Fibroblast of lung (primary cell): ENCODE measurements around the gene NR3C1. TPM values are rescaled to one million over a fixed set of nuclear protein-coding genes. Genes with fewer than 3 reads are reported as not detected.

Experiments used
- DNase-seq, 2 donors: peaks; one replicate each; pipeline versions ENCODE4 v3.0.0 to v3.0.0-alpha.2; 2010; ENCODE audit warnings: low read depth in 2 of 2
- H2AFZ ChIP-seq: 2 replicates; pipeline ENCODE4 v1.5.1; 2012; ENCODE audit warnings: low read length, control low read depth, inconsistent platforms
- H3K27ac ChIP-seq: 2 replicates; pipeline ENCODE4 v1.5.1; 2011; ENCODE audit warnings: low read length, control low read depth; ENCODE audit not compliant: insufficient read depth
- H3K27me3 ChIP-seq: 2 replicates; pipeline ENCODE4 v1.5.1; 2011; ENCODE audit warnings: mild to moderate bottlenecking, low read length; ENCODE audit not compliant: control insufficient read depth, insufficient read depth
- H3K36me3 ChIP-seq: 2 replicates; pipeline ENCODE4 v1.5.1; 2011; ENCODE audit warnings: low read length; ENCODE audit not compliant: control insufficient read depth, insufficient read depth
- H3K4me1 ChIP-seq: 2 replicates; pipeline ENCODE4 v1.5.1; 2011; ENCODE audit warnings: low read length; ENCODE audit not compliant: control insufficient read depth, insufficient read depth; ENCODE audit errors: extremely low read depth
- H3K4me2 ChIP-seq: 2 replicates; pipeline ENCODE4 v1.5.1; 2011; ENCODE audit warnings: low read length, control low read depth; ENCODE audit not compliant: insufficient read depth; ENCODE audit errors: extremely low read depth
- H3K4me3 ChIP-seq, 4 experiments: fragments of 200-600 bp in 1 of 4; sonication (generic) in 1 of 4; replicated peaks in 1 of 4; 2 replicates each; pipeline ENCODE4 v1.5.1; 2011 to 2016; ENCODE audit warnings: low read length in 4 of 4, low read depth in 3 of 4, mild to moderate bottlenecking in 3 of 4, control low read depth in 2 of 4, inconsistent platforms in 1 of 4, mixed read lengths in 1 of 4; ENCODE audit not compliant: insufficient read depth in 1 of 4; ENCODE audit errors: control extremely low read depth in 1 of 4
- H3K79me2 ChIP-seq: 2 replicates; pipeline ENCODE4 v1.5.1; 2012; ENCODE audit warnings: mild to moderate bottlenecking, low read length, inconsistent platforms; ENCODE audit not compliant: control insufficient read depth, insufficient read depth
- H3K9ac ChIP-seq: 2 replicates; pipeline ENCODE4 v1.5.1; 2011; ENCODE audit warnings: mild to moderate bottlenecking, low read length, control low read depth; ENCODE audit not compliant: insufficient read depth
- H3K9me3 ChIP-seq: 2 replicates; pipeline ENCODE4 v1.5.1; 2012; ENCODE audit warnings: low read depth, low read length; ENCODE audit not compliant: control insufficient read depth, insufficient read depth
- H4K20me1 ChIP-seq: 2 replicates; pipeline ENCODE4 v1.5.1; 2011; ENCODE audit warnings: low read length; ENCODE audit not compliant: control insufficient read depth, insufficient read depth; ENCODE audit errors: extremely low read depth
- EZH2 ChIP-seq: IDR thresholded peaks from 2 replicates; pipeline ENCODE4 v1.5.1; 2012; ENCODE audit warnings: low read length, control low read depth, mild to moderate bottlenecking; ENCODE audit errors: missing control alignments
- polyA plus RNA-seq, 2 donors: library from polyadenylated mRNA; depleted of rRNA in 1 of 2; stranded (reverse) in 1 of 2; unstranded in 1 of 2; fragments of >200 nt; gene quantifications; 2 replicates each; pipeline ENCODE4 v1.2.1, GENCODE V29; 2011 to 2012; ENCODE audit warnings: missing spikeins in 1 of 2
- total RNA-seq: library from RNA; depleted of rRNA; stranded (reverse); fragments of >200 nt; gene quantifications from 2 replicates; pipeline ENCODE4 v1.2.1, GENCODE V29; 2014
- TF ChIP-seq, protein P1 (sequence below), 2 donors: IDR thresholded peaks in 1 of 2; conservative IDR thresholded peaks in 1 of 2; 1 replicate in 1 of 2; 2 replicates in 1 of 2; pipeline ENCODE4 v1.5.1; 2011 to 2012; ENCODE audit warnings: low read length in 2 of 2, control low read depth in 1 of 2, inconsistent platforms in 1 of 2, low read depth in 1 of 2, mild to moderate bottlenecking in 1 of 2

The NR3C1 gene
- total and polyA plus RNA-seq, 2 donors (not counting 1 experiment from before 2014, with no cell fraction given), result 85.3 to 126 TPM

DNA sequence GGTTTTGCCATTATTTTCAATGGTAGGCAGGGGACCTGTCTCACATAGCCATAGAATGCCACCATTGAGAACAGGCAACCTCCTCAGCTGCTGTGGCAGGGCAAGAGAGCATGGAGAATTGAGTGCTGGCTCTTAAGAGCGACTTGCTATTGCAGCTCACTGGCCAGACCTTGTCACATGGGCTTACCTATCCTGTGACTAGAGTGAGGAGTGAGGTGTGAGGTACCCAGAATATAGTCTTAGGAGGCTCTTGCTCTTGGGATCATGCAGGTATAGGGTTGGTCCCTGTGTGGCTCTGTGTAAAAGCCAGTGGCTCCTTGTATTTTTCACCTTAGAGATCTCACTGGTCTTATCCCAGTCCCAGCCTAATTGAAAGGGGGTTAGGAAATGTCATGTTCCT lies 39.8 kb upstream of the NR3C1 start:
- no peak overlapping the region for H3K9ac ChIP-seq
- H3K4me2 ChIP-seq, result no peak overlapping the region

DNA sequence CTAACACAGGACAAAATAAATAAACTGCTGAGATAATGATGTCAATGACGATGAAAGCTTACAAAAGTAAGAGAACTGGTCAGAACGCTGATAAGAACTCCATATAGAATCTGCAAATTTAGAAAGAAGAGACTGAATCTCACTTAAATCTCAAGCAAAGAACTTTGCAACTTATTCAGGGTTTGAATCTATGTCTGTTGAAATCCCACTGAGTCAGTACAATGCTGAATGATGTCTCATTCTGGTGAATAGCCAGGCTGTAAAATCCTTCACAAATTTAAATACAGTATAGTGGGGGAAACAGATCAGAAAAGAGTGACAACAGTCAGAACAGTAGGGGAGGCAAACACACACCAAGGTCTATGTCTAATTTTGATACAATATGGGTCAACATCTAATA lies 38.9 kb upstream of the NR3C1 start:
- Histone ChIP-seq H3K4me1 (no peaks in the 10 kb centered on the region), H3K79me2 (no peaks in the 10 kb centered on the region), H3K9ac (no peak overlapping the region), H4K20me1 (no peaks in the 10 kb centered on the region), H3K27me3 (no peaks in the 10 kb centered on the region), H2AFZ (no peak overlapping the region), H3K27ac (no peak overlapping the region), H3K4me2 (no peak overlapping the region), H3K9me3 (no peaks in the 10 kb centered on the region), H3K4me3 (no peak overlapping the region), H3K36me3 (no peaks in the 10 kb centered on the region)
- TF ChIP-seq, protein P1, sequence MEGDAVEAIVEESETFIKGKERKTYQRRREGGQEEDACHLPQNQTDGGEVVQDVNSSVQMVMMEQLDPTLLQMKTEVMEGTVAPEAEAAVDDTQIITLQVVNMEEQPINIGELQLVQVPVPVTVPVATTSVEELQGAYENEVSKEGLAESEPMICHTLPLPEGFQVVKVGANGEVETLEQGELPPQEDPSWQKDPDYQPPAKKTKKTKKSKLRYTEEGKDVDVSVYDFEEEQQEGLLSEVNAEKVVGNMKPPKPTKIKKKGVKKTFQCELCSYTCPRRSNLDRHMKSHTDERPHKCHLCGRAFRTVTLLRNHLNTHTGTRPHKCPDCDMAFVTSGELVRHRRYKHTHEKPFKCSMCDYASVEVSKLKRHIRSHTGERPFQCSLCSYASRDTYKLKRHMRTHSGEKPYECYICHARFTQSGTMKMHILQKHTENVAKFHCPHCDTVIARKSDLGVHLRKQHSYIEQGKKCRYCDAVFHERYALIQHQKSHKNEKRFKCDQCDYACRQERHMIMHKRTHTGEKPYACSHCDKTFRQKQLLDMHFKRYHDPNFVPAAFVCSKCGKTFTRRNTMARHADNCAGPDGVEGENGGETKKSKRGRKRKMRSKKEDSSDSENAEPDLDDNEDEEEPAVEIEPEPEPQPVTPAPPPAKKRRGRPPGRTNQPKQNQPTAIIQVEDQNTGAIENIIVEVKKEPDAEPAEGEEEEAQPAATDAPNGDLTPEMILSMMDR (conservative IDR thresholded peaks at IDR 0.05 in 1 of 2, IDR thresholded peaks at IDR 0.05 in 1 of 2; ENCODE audit: low read depth in 1 of 2, low read length in 2 of 2), result no peak
- TF ChIP-seq EZH2, result no peak
- DNase-seq, result peak; percentile 14 to 26

More for the DNA sequence above, 39.8 kb upstream of the NR3C1 start:
- Histone ChIP-seq H2AFZ (no peak overlapping the region), H3K36me3 (no peaks in the 10 kb centered on the region), H3K4me3 (no peak overlapping the region), H4K20me1 (no peaks in the 10 kb centered on the region), H3K4me1 (no peaks in the 10 kb centered on the region), H3K27ac (no peak overlapping the region), H3K79me2 (no peaks in the 10 kb centered on the region), H3K9me3 (no peaks in the 10 kb centered on the region), H3K27me3 (no peaks in the 10 kb centered on the region)
- DNase-seq, result no peak
- no peak for TF ChIP-seq EZH2
- TF ChIP-seq, protein P1 (conservative IDR thresholded peaks at IDR 0.05 in 1 of 2, IDR thresholded peaks at IDR 0.05 in 1 of 2; ENCODE audit: low read depth in 1 of 2, low read length in 2 of 2), result no peak

DNA sequence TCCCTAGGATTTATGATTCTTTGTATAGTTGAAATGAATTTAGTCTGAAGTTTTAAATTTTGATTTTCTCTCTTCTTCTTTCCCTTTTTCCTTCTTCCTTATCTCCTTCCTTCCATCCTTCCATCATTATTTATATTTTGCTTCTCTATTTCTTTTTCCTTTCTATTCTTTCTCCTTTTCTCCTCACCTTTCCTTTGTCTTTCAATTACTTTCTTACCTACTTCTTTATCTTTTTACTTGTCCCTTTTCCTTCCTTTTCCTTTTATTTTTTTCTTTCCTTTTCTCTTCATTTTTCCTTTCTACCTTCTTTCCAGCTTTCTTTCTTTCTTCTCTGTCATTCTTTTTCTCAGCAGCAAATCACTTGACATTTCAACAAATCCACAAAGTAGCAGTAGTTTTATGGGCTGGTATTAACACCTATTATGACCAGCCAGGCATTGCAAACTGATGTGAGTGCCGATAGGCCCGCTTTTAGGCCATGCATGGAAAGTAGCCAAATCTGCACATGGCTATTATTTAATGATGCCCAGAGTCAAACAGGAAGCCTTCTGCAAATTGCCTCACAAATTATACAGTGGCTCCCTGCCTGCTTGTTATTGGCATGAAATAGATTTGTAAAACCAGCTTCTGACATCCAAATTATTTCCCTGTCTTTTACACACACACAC lies 37.1 kb upstream of the NR3C1 start:
- Histone ChIP-seq H3K36me3 (no peaks in the 10 kb centered on the region), H3K79me2 (no peaks in the 10 kb centered on the region), H2AFZ (no peak overlapping the region), H3K4me2 (no peak overlapping the region), H3K4me1 (no peaks in the 10 kb centered on the region), H3K27me3 (no peaks in the 10 kb centered on the region), H3K9ac (no peak overlapping the region), H3K4me3 (no peak overlapping the region), H3K27ac (no peak overlapping the region), H4K20me1 (no peaks in the 10 kb centered on the region), H3K9me3 (no peaks in the 10 kb centered on the region)
- DNase-seq, result no peak
- TF ChIP-seq, protein P1 (conservative IDR thresholded peaks at IDR 0.05 in 1 of 2, IDR thresholded peaks at IDR 0.05 in 1 of 2; ENCODE audit: low read depth in 1 of 2, low read length in 2 of 2), result no peak
- TF ChIP-seq EZH2, result no peak
